Measurements from ENCODE around the gene IFI16. TPM values are rescaled to one million over a fixed set of nuclear protein-coding genes. Genes with fewer than 3 reads are reported as not detected.

The IFI16 gene
- total RNA-seq, 2 experiments from 2014 or later, result 99.3 to 271 TPM

DNA sequence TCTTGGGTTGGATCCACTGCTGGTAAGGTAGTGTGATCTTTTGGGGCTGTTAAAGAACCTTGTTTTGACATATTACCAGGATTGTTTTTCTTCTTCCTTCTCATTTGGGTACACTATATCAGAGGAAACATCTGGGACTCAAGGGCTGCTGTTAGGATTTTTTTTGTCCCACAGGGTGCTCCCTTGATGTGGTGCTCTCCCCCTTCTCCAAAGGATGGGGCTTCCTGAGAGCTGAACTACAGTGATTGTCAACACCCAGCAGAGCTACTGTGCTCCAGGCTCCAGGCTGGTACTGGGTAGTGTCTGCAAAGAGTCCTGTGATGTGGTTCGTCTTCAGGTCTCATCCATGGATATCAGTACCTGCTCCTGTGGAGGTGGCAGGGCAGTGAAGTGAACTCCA, 20.6 kb downstream of the IFI16 start:
- no peaks in the 10 kb centered on the region for H3K9me2 ChIP-seq (ENCODE audit: insufficient read depth, low read length)
- peaks cover 80% of the 10 kb centered on the region for H3K79me2 ChIP-seq (ENCODE audit: insufficient read depth, low read depth, low read length)
- H3K4me1 ChIP-seq (ENCODE audit: insufficient read depth, low read length, poor library complexity, severe bottlenecking), result no peaks in the 10 kb centered on the region
- 0 out of 2 replicates have a peak, but pooled peaks cover 6% of the 10 kb centered on the region for H3K9me3 ChIP-seq (ENCODE audit: low read length)
- H4K20me1 ChIP-seq (ENCODE audit: insufficient read depth, low read length), result peaks cover 6% of the 10 kb centered on the region
- no peak for DNase-seq (ENCODE audit: low spot score)
- H3K36me3 ChIP-seq (ENCODE audit: insufficient read depth, low read length), result peaks cover 100% of the 10 kb centered on the region
- H2AFZ ChIP-seq (ENCODE audit: low read length), result no peak overlapping the region
- no peak for TF ChIP-seq CTCF (conservative IDR thresholded peaks at IDR 0.05; ENCODE audit: low read length)
- no peak for TF ChIP-seq EZH2phosphoT487 (IDR thresholded peaks at IDR 0.05; ENCODE audit: borderline replicate concordance, low read depth, low read length)
- H3K4me3 ChIP-seq (ENCODE audit: low read depth, low read length, poor library complexity, severe bottlenecking), result no peak overlapping the region
- H3K27ac ChIP-seq (ENCODE audit: low read depth, low read length, poor library complexity, severe bottlenecking), result no peak overlapping the region
- POLR2A ChIA-PET, result interaction anchor here (1.9 kb wide), 1 partner anchor 10 kb away, joined by 8 read pairs; no protein-coding TSS in a partner anchor
- no TSS peak for BruUV-seq (replicated peaks)
- CTCF ChIA-PET (ENCODE audit: unreplicated experiment), result no interaction called here
- intact Hi-C loops (cut with micrococcal nuclease; ENCODE audit: unreplicated experiment), result no loop called here
- no peak overlapping the region for H3K4me2 ChIP-seq (ENCODE audit: low read length)

GRCh38 chr1:159030877-159031447, 21.3 kb downstream of the IFI16 start:
- ChIA-PET POLR2A (interaction anchor here (1.3 to 1.9 kb wide), 2 partner anchors 9 to 37 kb away, joined by 3 to 8 read pairs; no protein-coding TSS in a partner anchor), CTCF (ENCODE audit: unreplicated experiment) (no interaction called here)
- no peak for DNase-seq (ENCODE audit: low spot score)
- intact Hi-C loops (cut with micrococcal nuclease; ENCODE audit: unreplicated experiment), result no loop called here
- Histone ChIP-seq H3K9me3 (ENCODE audit: low read length) (0 out of 2 replicates have a peak, but pooled peaks cover 6% of the 10 kb centered on the region), H3K79me2 (ENCODE audit: insufficient read depth, low read depth, low read length) (peaks cover 74% of the 10 kb centered on the region), H3K36me3 (ENCODE audit: insufficient read depth, low read length) (peaks cover 100% of the 10 kb centered on the region), H2AFZ (ENCODE audit: low read length) (no peak overlapping the region), H3K4me3 (ENCODE audit: low read depth, low read length, poor library complexity, severe bottlenecking) (no peak overlapping the region), H4K20me1 (ENCODE audit: insufficient read depth, low read length) (peaks cover 6% of the 10 kb centered on the region), H3K27ac (ENCODE audit: low read depth, low read length, poor library complexity, severe bottlenecking) (no peak overlapping the region), H3K4me2 (ENCODE audit: low read length) (no peak overlapping the region), H3K4me1 (ENCODE audit: insufficient read depth, low read length, poor library complexity, severe bottlenecking) (no peaks in the 10 kb centered on the region), H3K9me2 (ENCODE audit: insufficient read depth, low read length) (no peaks in the 10 kb centered on the region)
- no TSS peak for BruUV-seq (replicated peaks)
- TF ChIP-seq EZH2phosphoT487 (IDR thresholded peaks at IDR 0.05; ENCODE audit: borderline replicate concordance, low read depth, low read length), result no peak
- TF ChIP-seq CTCF (conservative IDR thresholded peaks at IDR 0.05; ENCODE audit: low read length), result no peak

- intact Hi-C loops (cut with micrococcal nuclease; ENCODE audit: unreplicated experiment), result no loop called here
- H3K79me2 ChIP-seq (ENCODE audit: insufficient read depth, low read depth, low read length), result peaks cover 19% of the 10 kb centered on the region; the same call in 1 of the 2 replicates
- no peak overlapping the region for H3K27ac ChIP-seq (ENCODE audit: low read depth, low read length, poor library complexity, severe bottlenecking)
- H3K36me3 ChIP-seq (ENCODE audit: insufficient read depth, low read length), result peaks cover 95% of the 10 kb centered on the region
- no peak overlapping the region for H3K4me3 ChIP-seq (ENCODE audit: low read depth, low read length, poor library complexity, severe bottlenecking)
- no peaks in the 10 kb centered on the region for H3K4me1 ChIP-seq (ENCODE audit: insufficient read depth, low read length, poor library complexity, severe bottlenecking)
- CTCF ChIA-PET (ENCODE audit: unreplicated experiment), result no interaction called here
- no peak for TF ChIP-seq CTCF (conservative IDR thresholded peaks at IDR 0.05; ENCODE audit: low read length)
- TF ChIP-seq EZH2phosphoT487 (IDR thresholded peaks at IDR 0.05; ENCODE audit: borderline replicate concordance, low read depth, low read length), result no peak
- BruUV-seq (replicated peaks), result no TSS peak
- no peak for DNase-seq (ENCODE audit: low spot score)
- H2AFZ ChIP-seq (ENCODE audit: low read length), result no peak overlapping the region
- H4K20me1 ChIP-seq (ENCODE audit: insufficient read depth, low read length), result peaks cover 6% of the 10 kb centered on the region; the same call in 1 of the 2 replicates
- H3K9me2 ChIP-seq (ENCODE audit: insufficient read depth, low read length), result no peaks in the 10 kb centered on the region
- POLR2A ChIA-PET, result interaction anchor here (0.7 to 1.8 kb wide), 10 partner anchors 9 to 37 kb away, joined by 3 to 8 read pairs (median 4); partner anchors contain the start of gene AIM2
- H3K9me3 ChIP-seq (ENCODE audit: low read length), result no peaks in the 10 kb centered on the region
- no peak overlapping the region for H3K4me2 ChIP-seq (ENCODE audit: low read length)
These were observed 30.5 kb downstream of the IFI16 start for GRCh38 chr1:159040206-159040605.

Measured in OCI-LY7 (cell line).